Endothelial cell (in vitro differentiated cells): ENCODE results near the gene EEPD1. TPM values are rescaled to one million over a fixed set of nuclear protein-coding genes. Genes with fewer than 3 reads are reported as not detected.

ENCODE experiments used
- DNase-seq: peaks from one replicate; pipeline ENCODE4 v3.0.0; 2021; ENCODE audit warnings: low spot score
- H3K27ac Mint-ChIP-seq: one replicate; pipeline ENCODE4 v1.8.0; 2021; ENCODE audit warnings: mixed read lengths, inconsistent platforms; ENCODE audit not compliant: unreplicated experiment
- H3K27me3 Mint-ChIP-seq: one replicate; pipeline ENCODE4 v1.8.0; 2021; ENCODE audit warnings: mild to moderate bottlenecking, moderate library complexity, mixed read lengths, inconsistent platforms; ENCODE audit not compliant: unreplicated experiment
- H3K36me3 Mint-ChIP-seq: one replicate; pipeline ENCODE4 v1.8.0; 2021; ENCODE audit warnings: mild to moderate bottlenecking, low read depth, mixed read lengths, inconsistent platforms; ENCODE audit not compliant: unreplicated experiment
- H3K4me1 Mint-ChIP-seq: one replicate; pipeline ENCODE4 v1.8.0; 2021; ENCODE audit warnings: mild to moderate bottlenecking, mixed read lengths, inconsistent platforms; ENCODE audit not compliant: unreplicated experiment
- H3K4me3 Mint-ChIP-seq: one replicate; pipeline ENCODE4 v1.8.0; 2021; ENCODE audit warnings: mild to moderate bottlenecking, mixed read lengths, inconsistent platforms; ENCODE audit not compliant: unreplicated experiment
- H3K9me3 Mint-ChIP-seq: one replicate; pipeline ENCODE4 v1.8.0; 2021; ENCODE audit warnings: mixed read lengths, inconsistent platforms; ENCODE audit not compliant: unreplicated experiment
- CTCF ChIP-seq: fragments of 200-600 bp; sonication (generic); IDR thresholded peaks from one replicate; pipeline ENCODE4 v1.5.0; 2021; ENCODE audit warnings: antibody characterized with exemption; ENCODE audit not compliant: unreplicated experiment
- total RNA-seq: library from RNA; stranded (reverse); fragmentation: NEBNext Ultra II Directional; extraction: Animal tissue kit (Norgen Biotek cat#: 25700); gene quantifications from one replicate; pipeline ENCODE4 v1.2.1, GENCODE V29; 2021; ENCODE audit not compliant: unreplicated experiment

Gene EEPD1
- total RNA-seq, 1 donor from 2014 or later, result 12.6 TPM

- H3K36me3 Mint-ChIP-seq, result no peaks in the 10 kb centered on the region
- H3K27me3 Mint-ChIP-seq, result peaks cover 5% of the 10 kb centered on the region
- no peak for DNase-seq
These were observed 55.4 kb downstream of the EEPD1 start for GRCh38 chr7:36208426-36208825.

GRCh38 chr7:36208997-36209813 is 56.2 kb downstream of the EEPD1 start:
- no peak for TF ChIP-seq CTCF
- peaks cover 57% of the 10 kb centered on the region for H3K4me1 Mint-ChIP-seq
- H3K4me3 Mint-ChIP-seq, result no peak overlapping the region
- no peak for DNase-seq
- no peaks in the 10 kb centered on the region for H3K9me3 Mint-ChIP-seq
- peaks cover 6% of the 10 kb centered on the region for H3K36me3 Mint-ChIP-seq
- no peak overlapping the region for H3K27ac Mint-ChIP-seq
- peaks cover 5% of the 10 kb centered on the region for H3K27me3 Mint-ChIP-seq

More at GRCh38 chr7:36208426-36208825, 55.4 kb downstream of the EEPD1 start:
- Mint-ChIP-seq H3K4me3 (no peak overlapping the region), H3K27ac (no peak overlapping the region), H3K4me1 (peaks cover 65% of the 10 kb centered on the region), H3K9me3 (no peaks in the 10 kb centered on the region)
- TF ChIP-seq CTCF, result no peak

- Mint-ChIP-seq H3K4me3 (no peak overlapping the region), H3K9me3 (no peaks in the 10 kb centered on the region), H3K36me3 (peaks cover 8% of the 10 kb centered on the region), H3K27ac (no peak overlapping the region), H3K27me3 (peaks cover 5% of the 10 kb centered on the region), H3K4me1 (peaks cover 51% of the 10 kb centered on the region)
- no peak for DNase-seq
- no peak for TF ChIP-seq CTCF
These were observed 56.7 kb downstream of the EEPD1 start for GRCh38 chr7:36209814-36210183.

- H3K4me1 Mint-ChIP-seq, result peaks cover 45% of the 10 kb centered on the region
- H3K9me3 Mint-ChIP-seq, result no peaks in the 10 kb centered on the region
- peaks cover 5% of the 10 kb centered on the region for H3K27me3 Mint-ChIP-seq
- no peak for DNase-seq
- peaks cover 8% of the 10 kb centered on the region for H3K36me3 Mint-ChIP-seq
- H3K4me3 Mint-ChIP-seq, result no peak overlapping the region
- TF ChIP-seq CTCF, result no peak
- no peak overlapping the region for H3K27ac Mint-ChIP-seq
These were observed 57.4 kb downstream of the EEPD1 start for GRCh38 chr7:36210291-36210922.
